GM12892 (cell line): ENCODE measurements around the gene CRTAP.

Source experiments
- POLR2A ChIP-seq: IDR thresholded peaks from 2 replicates; pipeline ENCODE4 v1.6.1; 2011; ENCODE audit warnings: low read depth, low read length, control low read depth
- POLR2AphosphoS5 ChIP-seq: IDR thresholded peaks from 2 replicates; pipeline ENCODE4 v1.6.1; 2011; ENCODE audit warnings: low read depth, low read length, control low read depth

GRCh38 chr3:33074217-33075067 is 39.4 kb upstream of the CRTAP start:
- TF ChIP-seq POLR2A (no peak), POLR2AphosphoS5 (no peak)
